Adrenal gland (tissue), 12 donors: Measurements from ENCODE around the gene VPS37D. TPM values are rescaled to one million over a fixed set of nuclear protein-coding genes. Genes with fewer than 3 reads are reported as not detected.
"Not testable (repeated sequence)": the region's sequence is repeated elsewhere in the genome, so short reads cannot be mapped to it uniquely, and the experiment has no call there.

Source experiments
- DNase-seq, 7 donors: peaks; one replicate each; pipeline ENCODE4 v3.0.0-alpha.2; 2019 to 2020
- H3K27ac ChIP-seq, 5 donors: fragments of 200-600 bp; sonication (generic) in 4 of 5; 1 replicate in 3 of 5; 2 replicates in 2 of 5; pipeline versions ENCODE4 v1.5.1 to v1.8.0; 2016 to 2020; ENCODE audit warnings: mild to moderate bottlenecking in 1 of 5
- H3K27me3 ChIP-seq: fragments of 200-600 bp; 2 replicates; pipeline ENCODE4 v1.8.0; 2021
- H3K36me3 ChIP-seq, 2 donors: fragments of 200-600 bp; replicated peaks in 1 of 2; 1 replicate in 1 of 2; 2 replicates in 1 of 2; pipeline versions ENCODE4 v1.5.1 to v1.8.0; 2018 to 2022
- H3K4me1 ChIP-seq, 2 donors: fragments of 200-600 bp; replicated peaks in 1 of 2; 1 replicate in 1 of 2; 2 replicates in 1 of 2; pipeline versions ENCODE4 v1.5.1 to v1.8.0; 2018 to 2021
- H3K4me3 ChIP-seq, 4 donors: fragments of 200-600 bp; sonication (generic) in 3 of 4; one replicate each; pipeline ENCODE4 v1.5.1; 2016 to 2018
- H3K9me3 ChIP-seq, 3 donors: fragments of 200-600 bp; sonication (generic) in 1 of 3; replicated peaks in 1 of 3; 1 replicate in 2 of 3; 2 replicates in 1 of 3; pipeline versions ENCODE4 v1.5.1 to v1.8.0; 2016 to 2021
- POLR2A ChIP-seq, 2 donors: fragments of 450-650 bp; IDR thresholded peaks; one replicate each; pipeline ENCODE4 v1.6.1; 2017; ENCODE audit warnings: antibody characterized with exemption in 2 of 2, mild to moderate bottlenecking in 2 of 2, moderate library complexity in 1 of 2
- WGBS, 4 donors: extraction: QIAGEN DNeasy Blood & Tissue Kit in 2 of 4; methylation state at CpG; one replicate each; pipeline versions ENCODE4 v1.1.5 to v1.1.7; 2013 to 2017; 5-methylcytosine and 5-hydroxymethylcytosine counted together
- intact Hi-C, 2 donors: fragments of 100-400 bp; cut with DNase I; formaldehyde crosslinking; loops; one replicate each; pipeline versions ENCODE4 v1.14.1 to v1.15.0; 2022 to 2023
- polyA plus RNA-seq, 3 donors: library from polyadenylated mRNA; stranded (reverse); fragments of 200-250 nt in 2 of 3; fragments of 350-450 nt in 1 of 3; fragmentation: Illumina TruSeq in 1 of 3; extraction: RNeasy Lipid Tissue Mini Kit (QIAGEN cat#74804) in 1 of 3; gene quantifications; one replicate each; pipeline ENCODE4 v1.2.3, GENCODE V29; 2013 to 2014
- total RNA-seq, 9 donors: library from RNA; depleted of rRNA in 4 of 9; stranded (reverse); fragments of >200 nt in 4 of 9; fragments of 120-200 nt in 1 of 9; fragmentation: NEBNext Ultra II Directional in 1 of 9; extraction: Animal tissue kit (Norgen Biotek cat#: 25700) in 1 of 9; gene quantifications; one replicate each; pipeline versions ENCODE4 v1.1.0 to v1.2.4, GENCODE V29; 2013 to 2023
- TF ChIP-seq, protein P1 (sequence below), 6 experiments: fragments of 450-650 bp in 4 of 6; fragments of 200-600 bp in 2 of 6; sonication (generic) in 1 of 6; IDR thresholded peaks; 1 replicate in 5 of 6; 2 replicates in 1 of 6; pipeline versions ENCODE4 v1.5.1 to v1.8.0; 2016 to 2021; ENCODE audit warnings: antibody characterized with exemption in 6 of 6, mild to moderate bottlenecking in 2 of 6, moderate library complexity in 1 of 6
- donor health status: healthy with polysubstance abuse.
- donor health status: Bipolar disorder and iron deficiency.
- donor health status: DM: yes; HTN: yes; CAD: no.
- donor health status: DM: no; HTN: no; CAD: no.
- donor health status: DM: no; HTN: no; CAD: no.
- donor health status: DM: yes; HTN: yes; CAD: no.

VPS37D gene
- total and polyA plus RNA-seq, 12 donors, result 0.20 to 7.0 (median 2.0) TPM

- intact Hi-C loops, result no loop called here
- H3K4me1 ChIP-seq, result peaks cover 8 to 16% of the 10 kb centered on the region in 2 donors
- WGBS, 4 donors, result 52 to 61% (median 59%) methylated on average over 4 to 9 of the region's 9 CpGs
These were observed 50.8 kb downstream of the VPS37D start for GRCh38 chr7:73718438-73718881.

DNA sequence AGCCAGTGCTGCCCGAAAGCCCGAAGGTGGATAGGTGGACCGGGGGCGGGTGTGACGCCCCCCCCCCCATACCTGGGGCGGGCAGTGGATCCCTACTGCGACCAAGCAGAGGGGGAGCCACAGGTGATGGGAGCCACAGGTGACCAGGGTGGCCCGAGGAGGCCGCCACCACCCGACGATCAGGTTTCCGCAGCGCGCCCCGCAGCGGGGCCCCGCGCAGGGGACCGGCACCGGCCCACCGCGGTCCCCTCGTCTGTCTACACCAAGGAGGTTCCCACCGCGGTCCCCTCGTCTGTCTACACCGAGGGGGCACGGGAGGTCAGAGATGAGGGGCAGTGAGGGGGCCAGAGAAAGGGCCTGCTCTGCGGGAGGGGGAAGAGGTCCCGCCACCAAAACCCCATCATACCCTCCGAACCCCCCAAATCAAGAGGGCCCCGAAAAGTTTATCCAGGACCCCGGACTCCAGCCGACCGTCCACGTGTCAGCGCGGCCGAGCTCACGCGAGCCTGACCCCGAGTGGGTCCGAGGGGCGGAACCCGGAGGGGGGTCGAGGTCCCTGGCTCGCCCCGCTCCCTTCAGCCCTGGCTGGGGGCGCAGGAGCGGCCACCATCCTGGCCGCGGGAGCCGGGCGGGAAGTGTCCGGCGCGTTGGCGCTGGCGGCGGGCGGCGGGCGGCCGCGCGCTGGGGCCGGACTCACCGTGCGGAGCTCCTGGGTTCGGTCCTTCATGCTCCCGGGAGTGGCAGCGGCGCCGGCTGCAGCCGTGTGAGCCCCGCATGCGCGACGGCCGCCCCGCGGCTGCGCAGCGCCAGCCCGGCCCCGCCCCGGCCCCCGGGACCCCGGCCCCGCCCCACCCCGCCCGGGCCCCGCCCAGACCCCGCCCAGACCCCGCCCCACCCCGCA is 51.5 kb downstream of the VPS37D start, which contains the start of gene STX1A:
TSS of gene STX1A (minus strand) at position 765 of the 901 bp plus-strand sequence. CDS start at position 727, 38 bp downstream.
- peak within 1 kb of the TSS in 3 of 4 donors; percentile 33 to 89 (median 59) for H3K4me3 ChIP-seq
- no peak within 1 kb of the TSS for H3K27ac ChIP-seq
- WGBS, 4 donors, result 1 to 10% (median 2%) methylated on average over 8 to 94 of the region's 96 CpGs
- peaks cover 8 to 16% of the 10 kb centered on the region in 2 donors for H3K4me1 ChIP-seq
- H3K36me3 ChIP-seq, result no peaks in the 10 kb centered on the region
- intact Hi-C loops, result no loop called here
- peak; percentile 32 to 33 for TF ChIP-seq POLR2A (IDR thresholded peaks at IDR 0.05)
- TF ChIP-seq, protein P1, sequence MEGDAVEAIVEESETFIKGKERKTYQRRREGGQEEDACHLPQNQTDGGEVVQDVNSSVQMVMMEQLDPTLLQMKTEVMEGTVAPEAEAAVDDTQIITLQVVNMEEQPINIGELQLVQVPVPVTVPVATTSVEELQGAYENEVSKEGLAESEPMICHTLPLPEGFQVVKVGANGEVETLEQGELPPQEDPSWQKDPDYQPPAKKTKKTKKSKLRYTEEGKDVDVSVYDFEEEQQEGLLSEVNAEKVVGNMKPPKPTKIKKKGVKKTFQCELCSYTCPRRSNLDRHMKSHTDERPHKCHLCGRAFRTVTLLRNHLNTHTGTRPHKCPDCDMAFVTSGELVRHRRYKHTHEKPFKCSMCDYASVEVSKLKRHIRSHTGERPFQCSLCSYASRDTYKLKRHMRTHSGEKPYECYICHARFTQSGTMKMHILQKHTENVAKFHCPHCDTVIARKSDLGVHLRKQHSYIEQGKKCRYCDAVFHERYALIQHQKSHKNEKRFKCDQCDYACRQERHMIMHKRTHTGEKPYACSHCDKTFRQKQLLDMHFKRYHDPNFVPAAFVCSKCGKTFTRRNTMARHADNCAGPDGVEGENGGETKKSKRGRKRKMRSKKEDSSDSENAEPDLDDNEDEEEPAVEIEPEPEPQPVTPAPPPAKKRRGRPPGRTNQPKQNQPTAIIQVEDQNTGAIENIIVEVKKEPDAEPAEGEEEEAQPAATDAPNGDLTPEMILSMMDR (IDR thresholded peaks at IDR 0.05), result no peak
- no peaks in the 10 kb centered on the region for H3K9me3 ChIP-seq
- peak; percentile 56 to 80 (median 70) for DNase-seq
- no peaks in the 10 kb centered on the region for H3K27me3 ChIP-seq

More at GRCh38 chr7:73718438-73718881, 50.8 kb downstream of the VPS37D start:
- Histone ChIP-seq H3K4me3 (peak overlapping the region in 2 of 4 donors; percentile 59 to 89), H3K9me3 (no peaks in the 10 kb centered on the region), H3K27me3 (no peaks in the 10 kb centered on the region), H3K36me3 (no peaks in the 10 kb centered on the region), H3K27ac (no peak overlapping the region)
- DNase-seq, result peak in 1 of 7 donors; percentile 29
- no peak for TF ChIP-seq POLR2A (IDR thresholded peaks at IDR 0.05)
- TF ChIP-seq, protein P1 (IDR thresholded peaks at IDR 0.05), result no peak

DNA sequence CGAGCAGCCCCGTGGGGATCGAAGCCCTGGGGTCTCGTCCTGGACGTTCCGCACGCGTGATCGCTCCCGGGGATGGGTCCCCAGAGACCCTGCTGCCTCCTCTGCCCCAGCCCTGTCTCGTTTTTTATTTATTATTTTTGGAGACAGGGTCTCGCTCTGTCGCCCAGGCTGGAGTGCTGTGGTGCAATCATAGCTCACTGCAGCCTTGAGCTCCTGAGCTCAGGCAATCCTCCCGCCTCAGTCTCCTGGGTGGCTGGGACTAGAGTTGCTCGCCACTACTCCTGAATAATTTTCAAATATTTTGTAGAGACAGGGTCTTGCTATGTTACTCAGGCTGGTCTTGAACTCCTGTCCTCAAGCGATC is 52.2 kb downstream of the VPS37D start:
- H3K4me3 ChIP-seq, result peak overlapping the region in 1 of 4 donors; percentile 89
- TF ChIP-seq, protein P1 (IDR thresholded peaks at IDR 0.05), result no peak
- no peak for TF ChIP-seq POLR2A (IDR thresholded peaks at IDR 0.05)
- peaks cover 8 to 16% of the 10 kb centered on the region in 2 donors for H3K4me1 ChIP-seq
- 9 to 24% (median 14%) methylated on average over 6 to 16 of the region's 16 CpGs for WGBS, 4 donors
- H3K9me3 ChIP-seq, result no peaks in the 10 kb centered on the region
- intact Hi-C loops, result no loop called here
- H3K27ac ChIP-seq, result no peak overlapping the region
- no peaks in the 10 kb centered on the region for H3K27me3 ChIP-seq
- no peaks in the 10 kb centered on the region for H3K36me3 ChIP-seq
- peak in 4 of 7 donors; percentile 44 to 66 (median 48) for DNase-seq

DNA sequence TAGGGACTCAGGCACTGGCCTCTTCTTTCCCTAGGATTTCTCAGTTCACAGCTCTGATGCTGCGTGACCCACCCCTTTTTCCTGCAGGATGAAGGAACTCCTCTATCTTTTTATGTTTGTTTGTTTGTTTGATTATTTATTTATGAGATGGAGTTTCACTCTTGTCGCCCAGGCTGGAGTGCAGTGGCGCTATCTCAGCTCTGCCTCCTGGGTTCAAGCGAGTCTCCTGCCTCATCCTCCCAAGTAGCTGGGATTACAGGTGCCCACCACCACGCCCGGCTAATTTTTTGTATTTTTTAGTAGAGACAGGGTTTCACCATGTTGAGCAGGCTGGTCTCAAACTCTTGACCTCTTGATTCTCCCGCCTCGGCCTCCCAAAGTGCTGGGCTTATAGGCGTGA is 52.8 kb downstream of the VPS37D start:
- intact Hi-C loops, H3K27ac ChIP-seq, H3K27me3 ChIP-seq, H3K36me3 ChIP-seq, DNase-seq, H3K4me3 ChIP-seq, H3K9me3 ChIP-seq: not testable (repeated sequence)
- WGBS, 4 donors, result 93 to 98% (median 96%) methylated on average over 9 of the region's 9 CpGs
- peaks cover 8 to 16% of the 10 kb centered on the region in 2 donors for H3K4me1 ChIP-seq
